HK-2 (cell line): Measurements from ENCODE around the gene C1orf116.
A peak's percentile ranks its signal among the peaks of the same experiment; 100 is the strongest.

Experiments used
- DNase-seq: peaks from one replicate; pipeline ENCODE4 v3.0.0-alpha.2; 2018; ENCODE audit not compliant: unreplicated experiment

Gene C1orf116

DNA sequence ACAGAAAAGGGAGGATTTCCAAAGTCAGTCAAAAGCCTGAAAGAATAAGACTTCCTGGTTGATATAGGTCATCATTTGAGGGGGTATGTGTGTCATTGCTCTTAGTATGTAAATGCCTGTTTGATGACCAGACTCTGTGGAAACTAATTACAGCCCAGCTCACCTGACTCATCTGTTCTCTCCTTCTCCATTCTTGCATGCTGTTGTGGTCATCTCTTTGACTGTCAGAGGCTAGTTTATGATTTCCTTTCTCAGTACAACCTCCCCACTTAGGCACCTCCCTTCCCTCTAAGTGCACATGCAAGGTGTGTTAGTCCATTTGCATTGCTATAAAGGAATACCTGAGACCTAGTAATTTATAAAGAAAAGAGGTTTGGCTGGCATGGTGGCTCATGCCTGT lies 2.4 kb upstream of the C1orf116 start:
- peak; percentile 53 for DNase-seq

DNA sequence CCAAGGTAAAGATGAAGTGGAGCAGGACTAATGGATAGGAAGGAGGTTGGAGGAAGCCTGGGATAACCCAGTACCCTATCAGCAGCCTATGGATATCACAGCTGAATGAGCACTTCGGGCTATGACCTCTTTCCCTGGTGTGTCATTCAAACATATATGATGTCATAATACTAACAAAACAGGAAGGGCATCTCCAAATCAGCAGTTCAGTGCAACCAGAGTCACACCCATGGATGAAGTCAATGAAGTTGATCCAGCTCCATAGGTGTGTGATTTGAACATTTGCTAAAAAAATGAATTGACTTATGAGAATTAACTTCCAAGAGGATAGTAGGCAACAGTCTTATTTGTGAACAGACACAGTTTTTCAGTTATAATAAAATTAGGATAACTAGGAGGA lies 1.7 kb upstream of the C1orf116 start:
- DNase-seq = no peak

DNA sequence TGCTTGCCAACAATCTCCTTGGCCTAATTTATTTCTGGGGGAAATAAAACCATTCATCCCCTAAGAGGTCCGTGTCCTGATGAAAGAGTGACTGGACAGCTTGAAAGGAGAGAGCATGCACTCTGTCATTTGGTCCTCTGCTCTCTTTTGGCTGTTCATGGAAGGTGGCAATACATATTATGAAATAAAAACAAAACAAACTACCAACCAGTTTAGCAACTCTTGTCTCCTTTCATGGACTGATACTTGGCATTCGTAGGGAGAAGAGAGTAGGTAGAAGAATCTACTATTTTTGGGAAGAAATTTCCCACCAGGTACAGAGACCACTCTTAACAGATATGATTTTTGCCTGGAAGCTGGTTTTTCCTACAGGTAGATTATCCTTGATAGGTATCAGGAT lies 746 bp upstream of the C1orf116 start:
- DNase-seq = no peak

DNA sequence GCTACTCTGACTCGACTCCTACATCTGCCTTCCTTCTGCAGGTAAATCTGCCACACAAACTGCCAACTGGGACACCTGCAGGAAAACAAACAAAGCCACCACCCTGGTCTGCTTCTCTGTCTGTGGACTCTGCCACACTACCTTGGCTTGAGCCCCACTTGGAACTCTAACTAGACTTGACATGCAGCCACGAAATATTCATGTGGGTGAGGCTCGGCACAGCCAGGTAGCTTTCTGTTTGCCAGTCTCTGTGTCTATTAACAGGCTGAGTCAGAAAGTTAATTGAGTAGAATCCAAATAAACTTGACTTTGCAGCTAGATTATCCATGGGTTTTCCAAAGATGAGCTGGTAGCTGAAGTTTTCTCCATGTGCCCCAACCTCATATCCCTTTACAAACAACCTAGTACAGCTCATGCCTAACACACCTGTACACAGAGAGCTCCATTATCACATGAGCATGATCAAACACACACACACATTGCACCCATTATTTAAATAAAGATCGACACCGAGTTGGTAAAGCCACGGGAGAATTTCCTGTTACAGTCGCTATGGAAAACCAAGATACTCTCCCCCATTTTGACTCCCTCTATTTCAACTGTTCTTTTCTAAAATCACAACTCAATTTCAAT lies 808 bp downstream of the C1orf116 start:
- DNase-seq = no peak

DNA sequence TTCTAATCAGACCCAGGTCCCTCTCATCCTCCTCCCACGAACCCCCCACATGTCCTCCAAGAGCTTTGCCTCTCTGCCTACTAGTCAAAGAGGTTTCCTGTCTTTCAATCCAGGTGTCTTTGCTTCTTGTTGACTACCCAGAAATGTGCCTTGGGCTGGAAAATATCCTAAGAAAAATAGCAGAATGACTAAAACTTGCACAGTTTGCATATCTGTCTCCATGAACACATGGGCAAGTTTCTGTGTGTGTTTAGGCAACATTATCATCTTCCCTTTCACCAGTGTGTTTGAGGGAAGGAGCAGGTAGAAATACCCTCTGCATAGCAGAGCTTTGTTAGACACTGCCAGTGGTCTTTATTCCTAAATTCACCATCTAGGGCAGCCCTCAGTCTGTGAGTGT lies 1.5 kb downstream of the C1orf116 start:
- DNase-seq = no peak

DNA sequence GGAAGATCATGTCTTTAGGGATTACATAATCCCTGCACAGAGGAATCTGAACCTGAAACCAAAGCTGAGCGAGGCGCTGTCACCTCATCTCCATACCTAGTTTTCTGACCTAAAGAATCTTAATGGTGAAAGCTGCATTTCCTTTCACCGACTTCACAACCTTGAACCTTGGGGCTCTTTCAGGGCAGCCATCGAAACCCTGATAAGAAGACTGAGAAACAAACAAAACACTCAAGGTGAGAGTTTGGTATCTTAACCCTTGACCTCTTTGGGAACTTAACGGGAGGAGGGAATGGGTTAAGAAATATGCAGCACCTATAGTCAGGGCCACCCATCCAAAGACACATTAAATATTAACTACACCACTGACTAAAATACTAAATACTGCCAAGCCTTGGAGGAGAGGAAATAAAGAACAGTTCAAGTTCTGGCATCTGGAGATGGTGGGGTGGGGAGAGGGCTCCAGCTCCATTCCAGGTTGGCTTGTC lies 2.0 kb downstream of the C1orf116 start:
- no peak for DNase-seq

DNA sequence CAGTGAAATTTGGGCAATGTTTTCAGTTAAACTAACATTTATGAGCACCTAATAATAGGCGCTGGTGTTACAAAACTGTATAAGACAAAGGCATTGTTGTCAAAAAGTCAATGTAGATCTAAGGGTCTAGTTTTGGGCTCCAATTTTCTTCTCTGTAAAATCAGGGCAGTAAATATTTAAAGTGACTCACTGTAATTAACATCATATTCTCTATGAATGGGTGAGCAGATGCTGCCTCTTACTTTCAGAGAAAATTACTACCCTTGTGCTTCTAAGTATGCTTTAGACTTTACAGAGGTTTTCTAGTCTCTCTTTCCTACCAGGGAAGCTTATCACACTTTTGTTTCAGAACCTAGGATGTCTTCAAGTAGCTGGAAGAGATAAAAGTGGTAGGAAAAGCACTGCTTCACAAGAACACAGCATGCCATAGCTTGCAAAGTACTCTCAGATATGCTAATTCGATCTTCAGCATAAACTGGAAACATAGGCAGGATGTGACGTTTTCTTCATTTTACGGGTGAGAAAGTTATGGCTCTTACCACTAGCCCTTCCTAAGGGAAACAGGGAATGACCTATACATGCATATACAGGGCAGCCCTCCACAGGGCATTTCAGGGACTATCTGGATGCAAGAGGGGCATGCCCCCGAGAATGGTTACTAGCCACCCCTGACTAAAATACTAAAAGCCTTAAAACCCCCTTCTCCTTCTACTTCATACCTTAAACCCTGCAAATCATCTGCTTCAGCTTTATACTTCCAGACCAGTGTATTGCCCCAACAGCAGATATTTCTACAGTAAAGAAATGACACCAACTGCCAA lies 2.6 kb downstream of the C1orf116 start:
- DNase-seq = no peak

DNA sequence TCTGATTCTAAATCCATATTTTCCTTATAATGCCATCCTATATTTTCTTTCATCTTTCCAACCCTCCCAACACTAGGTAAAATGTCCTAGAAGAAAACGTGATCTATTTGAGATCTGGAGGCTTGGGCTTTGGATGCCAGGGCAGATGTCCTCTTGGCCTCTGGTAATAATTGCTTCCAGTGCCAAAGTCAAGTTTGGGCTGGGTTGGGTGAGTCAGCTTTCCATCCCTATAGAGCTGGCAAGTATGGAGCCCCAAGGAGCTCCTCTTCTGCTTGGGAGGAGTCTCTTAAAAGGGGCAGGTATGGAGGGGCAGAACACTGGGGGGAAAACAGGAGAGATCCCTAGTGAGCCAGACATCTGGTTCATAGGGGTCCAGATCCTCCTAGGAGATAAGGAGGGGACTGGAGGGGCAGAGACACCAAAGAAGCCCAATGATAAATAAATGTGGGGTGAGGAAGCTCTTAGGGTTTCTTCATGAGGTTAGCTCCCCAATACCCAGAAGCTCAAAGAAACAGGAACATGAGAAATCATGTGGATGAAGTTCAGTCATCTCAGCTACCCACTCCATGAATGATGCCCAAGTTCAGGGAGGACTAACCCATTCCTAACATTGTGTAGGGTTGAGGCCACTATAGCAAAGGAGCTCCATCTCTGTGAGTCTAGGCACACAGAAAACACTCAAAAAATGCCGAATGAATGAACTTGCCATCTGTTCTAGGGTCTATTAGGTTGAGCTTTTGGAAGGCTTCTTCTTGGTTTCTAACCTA lies 3.5 kb downstream of the C1orf116 start:
- no peak for DNase-seq

DNA sequence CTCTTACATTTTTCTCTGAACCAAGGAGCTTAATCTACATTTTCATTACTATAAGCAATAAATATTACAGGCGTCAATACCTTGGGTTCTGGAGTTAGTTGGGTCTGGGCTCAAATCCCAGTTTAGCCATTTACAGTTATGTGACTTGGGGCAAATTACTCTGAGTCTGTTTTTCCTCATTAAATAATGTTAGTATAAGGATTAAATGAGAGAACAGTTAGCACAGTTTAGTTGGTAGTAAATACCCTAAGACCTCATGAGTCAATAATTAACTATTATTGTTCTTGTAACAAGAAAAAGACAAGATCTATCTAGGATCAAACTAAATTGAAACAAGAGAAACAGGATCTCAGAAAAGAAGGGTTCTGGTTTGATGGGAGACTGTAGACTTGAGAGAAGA lies 4.6 kb downstream of the C1orf116 start:
- DNase-seq = no peak

DNA sequence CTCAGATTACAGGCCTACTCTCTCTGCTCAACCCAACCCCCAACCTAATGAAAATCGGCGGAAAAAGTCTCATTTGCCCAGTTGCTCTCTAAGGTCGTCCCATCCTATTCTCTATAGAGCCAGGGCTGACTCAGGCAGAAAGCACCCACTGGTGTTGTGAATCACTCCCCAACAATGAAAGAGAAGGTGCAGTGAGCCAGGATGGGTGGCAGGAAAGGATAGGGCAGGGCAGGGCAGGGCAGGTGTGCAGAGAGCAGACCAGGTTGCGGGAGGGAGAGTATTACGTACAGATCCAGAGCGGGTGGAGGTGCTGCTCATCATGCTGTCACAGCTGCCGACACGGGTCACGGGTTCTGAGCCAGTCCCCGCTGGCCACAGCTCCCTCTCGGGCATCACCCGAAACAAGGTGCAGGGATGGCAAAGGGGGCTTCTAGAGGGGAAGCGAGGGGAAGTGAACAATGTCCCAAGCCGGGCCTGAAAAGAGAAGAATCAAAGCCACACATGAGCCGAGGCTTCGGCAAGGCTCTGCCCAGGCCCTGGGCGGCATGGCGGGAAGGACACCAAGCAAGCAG lies 5.3 kb downstream of the C1orf116 start:
- peak; percentile 95 for DNase-seq

DNA sequence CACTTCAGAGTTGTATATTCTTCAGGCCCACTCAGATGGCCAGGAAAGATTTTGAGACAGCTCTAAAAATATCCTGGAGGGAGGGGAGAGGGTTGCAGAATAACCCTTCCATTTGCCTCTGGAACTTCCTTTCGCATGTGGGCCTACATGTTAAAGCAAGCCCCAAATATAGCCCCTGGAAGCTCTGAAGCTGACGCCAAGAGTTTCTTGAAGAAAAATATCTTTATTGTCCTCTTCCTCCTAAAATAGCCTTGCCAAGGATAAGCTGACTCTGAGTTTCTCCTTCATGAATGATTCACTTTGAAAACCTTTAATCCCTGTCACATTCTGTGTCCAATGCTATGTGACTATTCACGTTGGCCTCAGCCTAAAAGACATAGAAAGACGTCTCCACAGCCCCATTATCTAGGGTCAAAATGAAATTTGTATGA lies 6.4 kb downstream of the C1orf116 start:
- DNase-seq = no peak

DNA sequence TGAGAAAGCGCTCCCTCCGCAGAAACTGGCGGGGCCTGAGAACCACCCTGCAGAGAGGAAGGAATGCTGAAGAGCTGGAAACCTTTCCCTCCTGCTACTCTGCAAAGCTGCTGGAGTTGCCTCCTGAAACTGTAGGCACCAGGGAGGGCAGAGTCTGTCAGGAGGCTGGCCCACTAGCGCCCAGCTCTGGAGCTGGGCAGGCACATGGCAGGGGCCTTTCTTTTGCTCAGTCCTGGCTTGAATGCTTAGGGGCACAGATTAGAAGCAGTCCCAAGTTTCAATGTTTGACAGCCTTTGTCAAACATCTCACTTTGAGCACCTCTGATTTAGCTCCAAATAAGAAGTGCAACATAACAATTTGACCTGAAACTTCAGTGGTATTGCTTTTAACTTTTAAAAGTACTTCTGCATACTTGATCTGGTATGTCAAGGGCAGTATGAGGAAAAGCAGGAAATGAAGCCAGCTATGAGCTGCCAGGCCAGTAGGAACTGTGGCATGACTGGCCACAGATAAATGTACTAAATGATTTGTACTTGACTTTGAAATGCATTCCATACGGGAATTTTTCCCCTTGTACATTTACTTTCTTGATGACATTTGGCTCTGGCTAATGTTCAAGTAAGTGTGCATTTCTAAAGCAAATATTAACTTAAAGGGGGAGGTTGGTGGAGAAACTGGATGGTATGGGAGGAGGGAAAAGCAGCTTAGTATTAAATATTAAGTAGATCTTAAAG lies 7.2 kb downstream of the C1orf116 start:
- peak; percentile 63 for DNase-seq

DNA sequence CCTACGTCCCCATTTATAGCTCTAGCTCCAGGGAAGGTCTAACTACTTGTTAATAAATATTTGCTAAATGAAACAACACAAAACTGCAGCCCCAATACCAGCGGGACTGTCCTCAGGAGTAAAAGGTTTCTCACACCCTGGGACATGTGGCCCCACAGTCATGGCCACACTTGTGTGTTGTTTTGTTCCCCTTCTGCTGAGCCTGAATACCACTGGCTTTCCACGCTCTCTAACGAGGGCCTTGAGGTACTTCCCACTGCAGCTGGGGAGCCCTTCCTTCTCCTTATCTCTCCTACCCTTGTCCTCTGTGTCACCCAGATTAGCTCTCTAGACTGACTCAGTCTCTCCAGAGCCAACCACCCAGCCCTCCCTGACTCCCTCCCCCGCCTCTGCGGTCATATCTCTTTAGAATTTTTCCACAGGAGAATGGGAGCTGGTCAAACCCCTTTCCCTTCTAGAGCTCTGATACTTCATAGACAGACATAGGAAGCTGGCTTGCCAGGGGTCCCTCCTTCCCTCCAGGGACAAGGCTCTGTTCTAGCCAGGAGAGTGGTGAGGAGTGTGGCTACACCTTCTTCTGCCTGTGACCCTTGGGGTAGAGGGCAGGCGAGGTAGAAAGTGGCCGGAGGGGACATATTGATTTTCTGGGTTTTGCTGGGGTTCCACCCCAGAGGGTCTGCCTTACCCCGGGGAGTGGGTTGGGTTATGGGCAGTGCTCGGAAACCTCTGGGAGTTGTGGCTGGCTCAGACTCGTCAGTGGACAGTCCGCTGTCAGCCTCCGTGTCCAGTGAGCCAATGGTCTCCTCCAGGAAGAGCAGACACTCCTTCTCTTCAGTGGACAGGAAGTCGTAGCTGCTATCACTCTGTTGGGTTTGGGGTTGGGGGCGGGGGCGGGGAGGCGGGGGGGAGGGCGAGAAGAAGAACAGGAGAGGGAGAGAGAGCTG lies 8.1 kb downstream of the C1orf116 start:
- no peak for DNase-seq

DNA sequence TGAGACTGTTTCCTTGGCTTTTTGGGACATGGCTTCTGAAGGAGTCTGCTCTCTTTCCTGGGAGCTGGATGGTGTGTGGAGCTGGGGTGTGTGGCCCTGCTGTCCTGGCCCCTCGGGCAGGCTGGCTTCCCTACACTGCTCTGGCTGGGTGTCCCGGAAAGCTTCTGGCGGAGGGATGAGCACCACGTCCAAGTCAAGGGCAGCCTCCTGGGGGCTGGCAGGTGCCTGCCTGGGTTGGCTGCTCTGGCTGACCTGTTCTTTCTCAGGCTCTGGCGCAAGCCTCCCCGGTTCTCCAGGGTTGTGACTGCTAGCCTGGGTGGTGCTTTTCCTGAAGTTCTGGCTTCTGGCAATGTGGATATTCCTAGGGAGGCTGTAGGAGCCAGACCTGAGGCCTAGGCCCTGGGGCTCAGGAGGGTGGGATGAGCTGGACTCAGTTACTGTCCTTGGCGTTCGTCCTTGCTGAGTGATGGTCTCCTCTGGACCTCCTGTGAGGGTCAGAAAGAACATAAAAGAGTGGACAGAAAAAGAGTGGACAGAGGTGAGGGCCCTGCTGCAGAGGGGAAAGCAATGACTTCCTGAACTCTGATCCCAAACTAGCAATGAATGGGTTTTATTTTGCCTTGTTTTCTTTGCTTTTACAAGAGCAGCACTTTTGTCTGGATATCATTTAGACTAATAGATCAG lies 9.4 kb downstream of the C1orf116 start:
- DNase-seq = no peak

DNA sequence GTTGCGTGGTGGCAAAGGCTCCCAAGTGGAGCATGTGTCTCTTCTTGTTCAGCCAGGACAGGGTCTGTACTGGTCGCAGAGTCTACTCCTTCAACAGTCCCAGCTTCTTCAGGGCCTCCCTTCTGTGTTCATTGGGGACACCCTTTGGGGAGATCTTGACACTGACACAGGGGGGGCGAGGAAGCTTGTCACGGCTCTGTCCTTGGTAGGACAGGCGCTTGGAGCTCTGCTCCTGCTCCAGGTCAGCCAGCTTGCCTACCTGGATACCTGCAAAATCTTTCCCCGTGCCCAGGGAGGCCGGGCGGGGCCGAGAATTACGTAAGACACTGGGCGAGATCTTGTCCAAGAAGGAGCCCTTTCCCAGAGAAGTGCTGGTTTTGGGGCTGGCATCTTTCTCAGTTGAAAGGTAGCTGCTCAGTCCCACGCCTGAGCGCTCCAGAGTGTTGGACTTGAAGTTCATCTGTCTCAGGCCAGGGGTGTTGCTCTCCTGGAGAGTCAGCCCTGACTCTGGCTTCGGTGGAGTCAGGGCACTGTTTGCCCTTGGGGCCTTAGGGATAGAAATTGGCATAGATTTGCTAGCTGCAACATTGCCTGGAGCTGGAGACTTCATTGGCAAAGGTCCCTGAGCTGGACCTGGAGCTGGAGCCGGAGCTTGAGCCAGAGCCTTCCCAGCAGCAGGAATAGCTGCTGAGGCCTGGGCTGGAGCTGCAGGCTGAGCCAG lies 10.5 kb downstream of the C1orf116 start:
- DNase-seq = no peak

DNA sequence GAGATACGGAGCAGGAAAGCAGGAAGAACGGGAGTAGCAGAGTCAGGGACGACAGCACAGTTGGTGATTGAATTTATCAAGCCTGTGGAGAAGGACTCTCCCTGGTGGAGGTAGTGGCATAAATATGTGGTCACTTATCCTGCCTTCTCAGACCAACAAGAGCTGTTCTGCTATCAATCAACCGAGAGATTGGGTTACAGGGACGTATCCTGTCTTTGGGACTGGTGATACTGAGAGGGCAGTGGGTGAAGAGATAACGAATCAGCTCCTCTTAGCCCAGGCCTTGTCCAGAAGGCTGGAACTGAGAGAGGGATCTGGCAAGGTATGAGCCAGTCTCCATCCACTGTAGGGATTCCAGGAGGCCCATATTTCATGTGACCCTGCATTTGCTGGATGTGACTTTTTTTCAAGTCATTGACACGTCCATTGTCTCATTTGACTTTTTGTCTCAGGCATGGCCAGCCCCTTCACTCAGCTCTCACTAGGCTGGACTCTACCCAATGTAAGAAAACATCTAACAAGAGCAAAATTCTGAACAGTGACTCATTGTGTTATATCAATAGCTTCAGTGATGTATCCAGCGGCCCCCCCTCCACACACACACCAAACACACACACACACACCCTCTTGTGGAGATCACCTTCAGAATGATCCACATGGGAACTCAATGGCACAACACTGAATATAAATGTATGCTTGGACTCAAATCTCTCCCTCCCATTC lies 11.3 kb downstream of the C1orf116 start:
- DNase-seq = no peak

DNA sequence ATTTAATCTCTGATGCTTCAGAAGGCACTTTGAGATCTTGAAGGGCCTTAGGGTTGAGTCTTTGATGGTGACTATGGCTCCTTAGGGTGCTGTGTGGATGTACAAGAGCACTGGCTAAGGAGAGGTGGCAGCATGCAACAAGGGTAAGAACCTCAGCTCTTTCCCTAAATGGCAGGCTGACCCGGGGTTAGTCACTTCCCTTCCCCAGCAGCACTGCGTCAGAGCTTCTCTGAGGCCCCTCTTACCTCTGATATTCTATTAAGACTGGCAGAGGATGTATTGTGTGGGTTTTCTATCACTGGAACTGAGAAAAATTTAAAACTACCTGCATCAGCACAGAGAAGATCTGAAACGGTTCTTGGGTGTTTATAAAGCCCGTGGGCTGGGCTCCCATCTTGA lies 11.8 kb downstream of the C1orf116 start:
- no peak for DNase-seq

DNA sequence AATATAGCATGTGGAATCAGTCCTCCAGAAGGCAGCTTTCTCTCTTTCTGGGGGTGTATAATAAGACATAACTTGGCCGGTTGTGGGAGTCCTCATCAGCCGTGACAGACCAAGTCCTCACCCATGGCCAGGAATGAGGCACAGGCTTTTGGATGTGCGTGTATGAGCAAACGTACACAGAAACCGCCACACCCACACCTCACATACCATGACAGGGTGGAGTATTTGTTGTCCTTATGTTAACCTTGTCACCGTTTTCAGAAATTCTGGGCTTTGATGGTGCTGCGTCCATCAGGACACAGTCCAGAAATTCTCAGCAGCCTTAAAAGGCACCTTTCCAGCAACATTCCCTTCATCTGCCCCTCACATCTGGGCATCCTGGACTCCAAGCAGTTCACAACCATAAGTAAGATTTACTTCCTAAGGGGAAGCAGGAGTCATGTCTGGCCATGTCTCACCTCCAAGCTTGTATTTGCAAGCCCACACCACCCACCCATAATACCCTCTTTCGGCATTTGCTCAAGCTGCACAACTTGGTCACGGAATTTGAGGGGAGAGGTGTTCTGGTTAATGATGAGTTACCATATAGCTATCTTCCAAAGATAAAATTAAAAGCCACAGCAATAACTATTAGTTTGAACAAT lies 12.4 kb downstream of the C1orf116 start:
- no peak for DNase-seq
